K562 (cell line): ENCODE data around the gene IRF9. TPM values are rescaled to one million over a fixed set of nuclear protein-coding genes. Genes with fewer than 3 reads are reported as not detected.

Source experiments
- ASH1L ChIP-seq: fragments of 450-650 bp; IDR thresholded peaks from 2 replicates; pipeline ENCODE4 v1.6.1; 2018; ENCODE audit warnings: borderline replicate concordance, mild to moderate bottlenecking, low read depth; ENCODE audit not compliant: partially characterized antibody
- FOXK2 ChIP-seq, 2 experiments: fragments of 450-650 bp; IDR thresholded peaks in 1 of 2; conservative IDR thresholded peaks in 1 of 2; 2 replicates each; pipeline ENCODE4 v1.6.1; 2016; ENCODE audit warnings: low read depth in 2 of 2, mild to moderate bottlenecking in 1 of 2
- NCOA2 ChIP-seq, 2 experiments: fragments of 450-650 bp; IDR thresholded peaks; 2 replicates each; pipeline ENCODE4 v1.6.1; 2018; ENCODE audit warnings: mild to moderate bottlenecking in 2 of 2, moderate library complexity in 1 of 2; ENCODE audit not compliant: partially characterized antibody in 2 of 2
- RHOXF2B ChIP-seq: fragments of 250-450 bp; sonication (Bioruptor Pico); conservative IDR thresholded peaks from 2 replicates; pipeline ENCODE4 v1.5.1; 2021
- SMARCA4 ChIP-seq: fragments of 450-650 bp; IDR thresholded peaks from 2 replicates; pipeline ENCODE4 v1.6.1; 2016
- ZNF561 ChIP-seq: fragments of 450-650 bp; formaldehyde crosslinking; conservative IDR thresholded peaks from 2 replicates; pipeline ENCODE4 v1.4.0; 2020; ENCODE audit warnings: mild to moderate bottlenecking, moderate library complexity
- polyA plus RNA-seq, 8 experiments: library from polyadenylated mRNA; depleted of rRNA in 4 of 8; stranded (reverse) in 5 of 8; unstranded in 3 of 8; fragments of >200 nt; fragmentation: Nextera tagmentation in 2 of 8; fragmentation: Illumina TruSeq in 1 of 8; extraction: Ambion mirVana in 2 of 8; extraction: Trizol in 1 of 8; gene quantifications; 2 replicates each; pipeline versions ENCODE4 v1.2.1 to v1.2.3, GENCODE V29; 2011 to 2014; ENCODE audit warnings: inconsistent platforms in 1 of 8, missing spikeins in 1 of 8
- total RNA-seq, 7 experiments: library from RNA; depleted of rRNA in 6 of 7; stranded (reverse); fragments of >200 nt in 6 of 7; fragmentation: Illumina TruSeq in 2 of 7; extraction: Trizol in 2 of 7; gene quantifications; 2 replicates each; pipeline versions ENCODE4 v1.2.1 to v1.2.3, GENCODE V29; 2011 to 2021; ENCODE audit warnings: low replicate concordance in 1 of 7
- TF ChIP-seq, protein P1 (sequence below): sonication (generic); formaldehyde crosslinking; IDR thresholded peaks from 2 replicates; pipeline ENCODE4 v1.8.0; 2022; ENCODE audit warnings: missing genetic modification reagents, mild to moderate bottlenecking, borderline replicate concordance
- TF ChIP-seq, protein P2 (sequence below), 2 experiments: fragments of 450-650 bp; formaldehyde crosslinking in 1 of 2; IDR thresholded peaks; 2 replicates each; pipeline versions ENCODE4 v1.4.0 to v1.6.1; 2014 to 2020; ENCODE audit warnings: mild to moderate bottlenecking in 2 of 2, borderline replicate concordance in 1 of 2, low read depth in 1 of 2
- TF ChIP-seq, protein P3 (sequence below): sonication (generic); formaldehyde crosslinking; IDR thresholded peaks from 2 replicates; pipeline ENCODE4 v1.8.1; 2023; ENCODE audit warnings: mild to moderate bottlenecking, missing genetic modification reagents
- TF ChIP-seq, protein P4 (sequence below): IDR thresholded peaks from 2 replicates; pipeline ENCODE4 v1.6.1; 2011; ENCODE audit not compliant: insufficient read length; ENCODE audit errors: extremely low read depth

IRF9 gene
- total and polyA plus RNA-seq, 9 of the 15 experiments (the other 6 are each of a cell fraction or from before 2014, with no cell fraction given), result 0.79 to 14.8 (median 6.1) TPM

DNA sequence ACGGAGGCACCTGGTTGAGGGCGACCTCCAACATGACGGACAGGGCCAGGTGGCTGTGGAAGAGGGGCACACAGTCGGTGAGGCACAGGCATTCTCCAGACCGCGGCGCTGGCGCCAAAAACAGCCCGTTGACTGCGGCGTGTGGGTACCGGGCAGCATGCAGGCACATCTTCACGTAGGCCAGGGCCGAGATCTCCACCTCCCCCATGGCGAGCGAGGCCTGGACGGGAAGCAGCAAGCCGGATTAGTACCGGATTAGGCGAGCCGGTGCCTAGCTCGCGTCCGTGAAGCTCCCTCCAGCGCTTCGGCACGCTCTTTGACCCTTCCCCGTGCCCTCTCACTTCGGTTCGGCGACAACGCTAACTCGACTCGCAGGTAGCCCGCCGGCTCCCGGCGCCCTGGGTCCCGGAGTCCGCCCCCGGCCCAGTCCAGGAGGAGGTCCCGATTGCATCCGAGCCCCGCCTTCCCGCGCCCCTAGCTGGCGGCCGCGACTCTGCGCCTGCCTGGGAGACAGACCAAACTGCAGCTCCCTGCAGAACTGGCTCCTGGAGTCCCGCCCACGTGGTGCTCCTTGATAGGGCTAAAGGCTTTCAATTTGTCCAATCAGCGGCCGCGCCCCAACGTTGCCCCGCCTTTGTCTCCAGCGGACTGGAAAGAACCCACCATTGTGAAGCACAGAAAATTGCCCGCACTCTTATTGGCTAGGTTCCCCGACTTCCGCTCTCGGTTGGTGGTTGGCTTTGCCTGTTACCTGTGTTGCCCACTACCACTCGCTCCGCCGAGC lies 19.8 kb upstream of the IRF9 start, which contains the start of gene EMC9 (continued):
- TF ChIP-seq, protein P1, sequence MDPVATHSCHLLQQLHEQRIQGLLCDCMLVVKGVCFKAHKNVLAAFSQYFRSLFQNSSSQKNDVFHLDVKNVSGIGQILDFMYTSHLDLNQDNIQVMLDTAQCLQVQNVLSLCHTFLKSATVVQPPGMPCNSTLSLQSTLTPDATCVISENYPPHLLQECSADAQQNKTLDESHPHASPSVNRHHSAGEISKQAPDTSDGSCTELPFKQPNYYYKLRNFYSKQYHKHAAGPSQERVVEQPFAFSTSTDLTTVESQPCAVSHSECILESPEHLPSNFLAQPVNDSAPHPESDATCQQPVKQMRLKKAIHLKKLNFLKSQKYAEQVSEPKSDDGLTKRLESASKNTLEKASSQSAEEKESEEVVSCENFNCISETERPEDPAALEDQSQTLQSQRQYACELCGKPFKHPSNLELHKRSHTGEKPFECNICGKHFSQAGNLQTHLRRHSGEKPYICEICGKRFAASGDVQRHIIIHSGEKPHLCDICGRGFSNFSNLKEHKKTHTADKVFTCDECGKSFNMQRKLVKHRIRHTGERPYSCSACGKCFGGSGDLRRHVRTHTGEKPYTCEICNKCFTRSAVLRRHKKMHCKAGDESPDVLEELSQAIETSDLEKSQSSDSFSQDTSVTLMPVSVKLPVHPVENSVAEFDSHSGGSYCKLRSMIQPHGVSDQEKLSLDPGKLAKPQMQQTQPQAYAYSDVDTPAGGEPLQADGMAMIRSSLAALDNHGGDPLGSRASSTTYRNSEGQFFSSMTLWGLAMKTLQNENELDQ (CRISPR knock-in tag), result no peak
- TF ChIP-seq, protein P2, sequence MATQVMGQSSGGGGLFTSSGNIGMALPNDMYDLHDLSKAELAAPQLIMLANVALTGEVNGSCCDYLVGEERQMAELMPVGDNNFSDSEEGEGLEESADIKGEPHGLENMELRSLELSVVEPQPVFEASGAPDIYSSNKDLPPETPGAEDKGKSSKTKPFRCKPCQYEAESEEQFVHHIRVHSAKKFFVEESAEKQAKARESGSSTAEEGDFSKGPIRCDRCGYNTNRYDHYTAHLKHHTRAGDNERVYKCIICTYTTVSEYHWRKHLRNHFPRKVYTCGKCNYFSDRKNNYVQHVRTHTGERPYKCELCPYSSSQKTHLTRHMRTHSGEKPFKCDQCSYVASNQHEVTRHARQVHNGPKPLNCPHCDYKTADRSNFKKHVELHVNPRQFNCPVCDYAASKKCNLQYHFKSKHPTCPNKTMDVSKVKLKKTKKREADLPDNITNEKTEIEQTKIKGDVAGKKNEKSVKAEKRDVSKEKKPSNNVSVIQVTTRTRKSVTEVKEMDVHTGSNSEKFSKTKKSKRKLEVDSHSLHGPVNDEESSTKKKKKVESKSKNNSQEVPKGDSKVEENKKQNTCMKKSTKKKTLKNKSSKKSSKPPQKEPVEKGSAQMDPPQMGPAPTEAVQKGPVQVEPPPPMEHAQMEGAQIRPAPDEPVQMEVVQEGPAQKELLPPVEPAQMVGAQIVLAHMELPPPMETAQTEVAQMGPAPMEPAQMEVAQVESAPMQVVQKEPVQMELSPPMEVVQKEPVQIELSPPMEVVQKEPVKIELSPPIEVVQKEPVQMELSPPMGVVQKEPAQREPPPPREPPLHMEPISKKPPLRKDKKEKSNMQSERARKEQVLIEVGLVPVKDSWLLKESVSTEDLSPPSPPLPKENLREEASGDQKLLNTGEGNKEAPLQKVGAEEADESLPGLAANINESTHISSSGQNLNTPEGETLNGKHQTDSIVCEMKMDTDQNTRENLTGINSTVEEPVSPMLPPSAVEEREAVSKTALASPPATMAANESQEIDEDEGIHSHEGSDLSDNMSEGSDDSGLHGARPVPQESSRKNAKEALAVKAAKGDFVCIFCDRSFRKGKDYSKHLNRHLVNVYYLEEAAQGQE (IDR thresholded peaks at IDR 0.05; ENCODE audit: borderline replicate concordance), result peak; percentile 61
- TF ChIP-seq, protein P2 (CRISPR knock-in tag; IDR thresholded peaks at IDR 0.05; ENCODE audit: low read depth), result 0 out of 2 replicates have a peak, but pooled peaks have one; percentile 28
- TF ChIP-seq RHOXF2B (no peak), ZNF561 (no peak), FOXK2 (conservative IDR thresholded peaks at IDR 0.05 in 1 of 2, IDR thresholded peaks at IDR 0.05 in 1 of 2; ENCODE audit: low read depth in 2 of 2) (no peak), SMARCA4 (0 out of 2 replicates have a peak, but pooled peaks have one; percentile 10), ASH1L (peak; percentile 83), NCOA2 (IDR thresholded peaks at IDR 0.05; ENCODE audit: partially characterized antibody in 2 of 2) (no peak)
- TF ChIP-seq, protein P3, sequence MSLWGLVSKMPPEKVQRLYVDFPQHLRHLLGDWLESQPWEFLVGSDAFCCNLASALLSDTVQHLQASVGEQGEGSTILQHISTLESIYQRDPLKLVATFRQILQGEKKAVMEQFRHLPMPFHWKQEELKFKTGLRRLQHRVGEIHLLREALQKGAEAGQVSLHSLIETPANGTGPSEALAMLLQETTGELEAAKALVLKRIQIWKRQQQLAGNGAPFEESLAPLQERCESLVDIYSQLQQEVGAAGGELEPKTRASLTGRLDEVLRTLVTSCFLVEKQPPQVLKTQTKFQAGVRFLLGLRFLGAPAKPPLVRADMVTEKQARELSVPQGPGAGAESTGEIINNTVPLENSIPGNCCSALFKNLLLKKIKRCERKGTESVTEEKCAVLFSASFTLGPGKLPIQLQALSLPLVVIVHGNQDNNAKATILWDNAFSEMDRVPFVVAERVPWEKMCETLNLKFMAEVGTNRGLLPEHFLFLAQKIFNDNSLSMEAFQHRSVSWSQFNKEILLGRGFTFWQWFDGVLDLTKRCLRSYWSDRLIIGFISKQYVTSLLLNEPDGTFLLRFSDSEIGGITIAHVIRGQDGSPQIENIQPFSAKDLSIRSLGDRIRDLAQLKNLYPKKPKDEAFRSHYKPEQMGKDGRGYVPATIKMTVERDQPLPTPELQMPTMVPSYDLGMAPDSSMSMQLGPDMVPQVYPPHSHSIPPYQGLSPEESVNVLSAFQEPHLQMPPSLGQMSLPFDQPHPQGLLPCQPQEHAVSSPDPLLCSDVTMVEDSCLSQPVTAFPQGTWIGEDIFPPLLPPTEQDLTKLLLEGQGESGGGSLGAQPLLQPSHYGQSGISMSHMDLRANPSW, result no peak
- TF ChIP-seq, protein P4, sequence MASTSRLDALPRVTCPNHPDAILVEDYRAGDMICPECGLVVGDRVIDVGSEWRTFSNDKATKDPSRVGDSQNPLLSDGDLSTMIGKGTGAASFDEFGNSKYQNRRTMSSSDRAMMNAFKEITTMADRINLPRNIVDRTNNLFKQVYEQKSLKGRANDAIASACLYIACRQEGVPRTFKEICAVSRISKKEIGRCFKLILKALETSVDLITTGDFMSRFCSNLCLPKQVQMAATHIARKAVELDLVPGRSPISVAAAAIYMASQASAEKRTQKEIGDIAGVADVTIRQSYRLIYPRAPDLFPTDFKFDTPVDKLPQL, result no peak
